ENCODE data around the gene ZNF503.

Gene ZNF503

GRCh38 chr10:75441682-75442081, 40.1 kb upstream of the ZNF503 start:
- Histone ChIP-seq H2BK5ac (ENCODE audit: low read depth, low read length, poor library complexity) (no peak overlapping the region), H3K9me3 (ENCODE audit: insufficient read depth, low read depth, low read length) (no peaks in the 10 kb centered on the region), H3K27me3 (ENCODE audit: insufficient read depth, low read length) (no peaks in the 10 kb centered on the region), H3K18ac (ENCODE audit: low read length) (no peak overlapping the region), H3K27ac (ENCODE audit: low read depth, low read length) (no peak overlapping the region), H3K23ac (ENCODE audit: low read length) (no peak overlapping the region), H3K4me3 (ENCODE audit: low read depth, low read length) (no peak overlapping the region), H3K79me2 (ENCODE audit: control insufficient read depth, insufficient read depth, low read length, poor library complexity) (no peaks in the 10 kb centered on the region), H3K79me1 (ENCODE audit: low read length) (no peaks in the 10 kb centered on the region), H3K4ac (ENCODE audit: low read depth, low read length) (no peak overlapping the region), H2AK5ac (ENCODE audit: low read length) (no peak overlapping the region), H4K8ac (ENCODE audit: low read depth, low read length) (no peak overlapping the region), H3K14ac (ENCODE audit: low read length) (no peak overlapping the region), H2BK120ac (ENCODE audit: insufficient read depth, low read length, poor library complexity) (no peak overlapping the region), H2BK12ac (ENCODE audit: low read length) (no peak overlapping the region), H3K4me1 (ENCODE audit: control insufficient read depth in 1 of 2, insufficient read depth in 2 of 2, low read length in 2 of 2) (no peaks in the 10 kb centered on the region), H4K12ac (ENCODE audit: low read depth, low read length) (no peak overlapping the region), H3K4me2 (ENCODE audit: low read length) (no peak overlapping the region), H3K9ac (ENCODE audit: low read length) (no peak overlapping the region), H3K36me3 (ENCODE audit: control insufficient read depth in 1 of 2, insufficient read depth in 2 of 2, low read length in 2 of 2) (no peaks in the 10 kb centered on the region), H2AFZ (ENCODE audit: insufficient read depth, low read length, poor library complexity) (no peak overlapping the region), H4K91ac (ENCODE audit: low read depth, low read length) (no peak overlapping the region)
- DNase-seq: no peak

DNA sequence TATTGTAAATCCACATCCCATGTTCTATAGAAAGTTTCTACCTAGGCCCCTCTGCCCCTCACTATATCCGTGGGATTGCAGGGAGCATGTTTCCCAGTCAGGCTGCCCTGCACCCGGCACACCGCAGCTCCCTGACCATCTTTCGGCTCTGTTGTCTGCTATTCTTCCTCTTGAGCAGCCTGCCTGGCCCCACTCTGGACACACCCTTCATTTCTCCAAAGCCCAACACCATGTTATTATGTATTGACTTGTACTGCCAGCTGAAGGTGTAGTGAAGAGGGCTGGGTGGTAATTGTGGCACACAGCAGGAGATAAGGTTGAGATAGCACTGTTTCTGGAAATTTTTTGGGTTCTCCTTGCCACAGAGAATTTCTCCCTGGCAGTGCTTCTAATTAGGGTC, 39.6 kb upstream of the ZNF503 start:
- no peaks in the 10 kb centered on the region for H3K4me1 ChIP-seq (ENCODE audit: control insufficient read depth in 1 of 2, insufficient read depth in 2 of 2, low read length in 2 of 2)
- WGBS (ENCODE audit: extremely low coverage, insufficient coverage, insufficient read length): no CpG with 5 or more reads among the region's 4 CpGs
- no peak overlapping the region for H4K91ac ChIP-seq (ENCODE audit: low read depth, low read length)
- H2BK120ac ChIP-seq (ENCODE audit: insufficient read depth, low read length, poor library complexity): no peak overlapping the region
- no peak overlapping the region for H4K12ac ChIP-seq (ENCODE audit: low read depth, low read length)
- H3K4me3 ChIP-seq (ENCODE audit: low read depth, low read length): no peak overlapping the region
- no peak overlapping the region for H4K8ac ChIP-seq (ENCODE audit: low read depth, low read length)
- H3K36me3 ChIP-seq (ENCODE audit: control insufficient read depth in 1 of 2, insufficient read depth in 2 of 2, low read length in 2 of 2): no peaks in the 10 kb centered on the region
- no peak overlapping the region for H3K18ac ChIP-seq (ENCODE audit: low read length)
- H2BK12ac ChIP-seq (ENCODE audit: low read length): no peak overlapping the region
- DNase-seq: no peak
- H3K9me3 ChIP-seq (ENCODE audit: insufficient read depth, low read depth, low read length): no peaks in the 10 kb centered on the region
- no peak overlapping the region for H3K4ac ChIP-seq (ENCODE audit: low read depth, low read length)
- no peak overlapping the region for H3K4me2 ChIP-seq (ENCODE audit: low read length)
- no peak overlapping the region for H2BK5ac ChIP-seq (ENCODE audit: low read depth, low read length, poor library complexity)
- no peak overlapping the region for H3K27ac ChIP-seq (ENCODE audit: low read depth, low read length)
- no peaks in the 10 kb centered on the region for H3K27me3 ChIP-seq (ENCODE audit: insufficient read depth, low read length)
- H3K9ac ChIP-seq (ENCODE audit: low read length): no peak overlapping the region
- H3K79me2 ChIP-seq (ENCODE audit: control insufficient read depth, insufficient read depth, low read length, poor library complexity): no peaks in the 10 kb centered on the region
- H3K23ac ChIP-seq (ENCODE audit: low read length): no peak overlapping the region
- no peak overlapping the region for H3K14ac ChIP-seq (ENCODE audit: low read length)
- no peaks in the 10 kb centered on the region for H3K79me1 ChIP-seq (ENCODE audit: low read length)
- H2AK5ac ChIP-seq (ENCODE audit: low read length): no peak overlapping the region
- H2AFZ ChIP-seq (ENCODE audit: insufficient read depth, low read length, poor library complexity): no peak overlapping the region

GRCh38 chr10:75440271-75440793, 38.8 kb upstream of the ZNF503 start:
- no peak overlapping the region for H2BK5ac ChIP-seq (ENCODE audit: low read depth, low read length, poor library complexity)
- no peak overlapping the region for H4K91ac ChIP-seq (ENCODE audit: low read depth, low read length)
- H3K18ac ChIP-seq (ENCODE audit: low read length): no peak overlapping the region
- WGBS (ENCODE audit: extremely low coverage, insufficient coverage, insufficient read length): no CpG with 5 or more reads among the region's 4 CpGs
- H2BK120ac ChIP-seq (ENCODE audit: insufficient read depth, low read length, poor library complexity): no peak overlapping the region
- H3K4me1 ChIP-seq (ENCODE audit: control insufficient read depth in 1 of 2, insufficient read depth in 2 of 2, low read length in 2 of 2): no peaks in the 10 kb centered on the region
- H3K4me3 ChIP-seq (ENCODE audit: low read depth, low read length): no peak overlapping the region
- no peaks in the 10 kb centered on the region for H3K36me3 ChIP-seq (ENCODE audit: control insufficient read depth in 1 of 2, insufficient read depth in 2 of 2, low read length in 2 of 2)
- no peak overlapping the region for H2AFZ ChIP-seq (ENCODE audit: insufficient read depth, low read length, poor library complexity)
- no peak overlapping the region for H3K14ac ChIP-seq (ENCODE audit: low read length)
- H3K4ac ChIP-seq (ENCODE audit: low read depth, low read length): no peak overlapping the region
- no peak for DNase-seq
- H3K9me3 ChIP-seq (ENCODE audit: insufficient read depth, low read depth, low read length): no peaks in the 10 kb centered on the region
- H3K79me2 ChIP-seq (ENCODE audit: control insufficient read depth, insufficient read depth, low read length, poor library complexity): no peaks in the 10 kb centered on the region
- H3K4me2 ChIP-seq (ENCODE audit: low read length): no peak overlapping the region
- H2AK5ac ChIP-seq (ENCODE audit: low read length): no peak overlapping the region
- H3K23ac ChIP-seq (ENCODE audit: low read length): no peak overlapping the region
- no peak overlapping the region for H2BK12ac ChIP-seq (ENCODE audit: low read length)
- H3K9ac ChIP-seq (ENCODE audit: low read length): no peak overlapping the region
- H3K79me1 ChIP-seq (ENCODE audit: low read length): no peaks in the 10 kb centered on the region
- H3K27ac ChIP-seq (ENCODE audit: low read depth, low read length): no peak overlapping the region
- H4K12ac ChIP-seq (ENCODE audit: low read depth, low read length): no peak overlapping the region
- no peak overlapping the region for H4K8ac ChIP-seq (ENCODE audit: low read depth, low read length)
- no peaks in the 10 kb centered on the region for H3K27me3 ChIP-seq (ENCODE audit: insufficient read depth, low read length)

DNA sequence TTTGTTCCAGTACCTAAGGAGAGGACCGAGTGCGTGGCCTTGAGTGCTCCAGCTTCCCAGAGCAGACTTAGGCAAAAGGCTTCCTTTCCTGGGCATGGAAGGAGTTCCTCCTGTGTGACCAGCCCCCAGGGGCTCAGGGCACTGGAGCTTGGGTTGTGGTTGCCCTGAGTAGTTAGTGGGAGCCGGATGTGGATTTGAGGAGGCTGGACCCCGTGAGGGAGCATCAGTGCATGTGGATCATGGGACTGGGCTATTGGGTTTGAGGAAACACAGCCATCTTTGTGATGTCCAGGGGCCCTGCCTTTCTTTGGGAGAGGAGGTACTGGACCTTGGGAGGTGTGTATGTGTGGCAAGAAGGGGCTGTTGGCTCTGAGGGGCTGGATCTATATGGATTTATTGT, 38.2 kb upstream of the ZNF503 start:
- H3K79me1 ChIP-seq (ENCODE audit: low read length): no peaks in the 10 kb centered on the region
- no peak overlapping the region for H3K4ac ChIP-seq (ENCODE audit: low read depth, low read length)
- H2BK12ac ChIP-seq (ENCODE audit: low read length): no peak overlapping the region
- H3K27ac ChIP-seq (ENCODE audit: low read depth, low read length): no peak overlapping the region
- no peak overlapping the region for H4K91ac ChIP-seq (ENCODE audit: low read depth, low read length)
- H3K9ac ChIP-seq (ENCODE audit: low read length): no peak overlapping the region
- no peak overlapping the region for H2BK120ac ChIP-seq (ENCODE audit: insufficient read depth, low read length, poor library complexity)
- no peak overlapping the region for H4K8ac ChIP-seq (ENCODE audit: low read depth, low read length)
- H3K4me2 ChIP-seq (ENCODE audit: low read length): no peak overlapping the region
- no peak overlapping the region for H2AFZ ChIP-seq (ENCODE audit: insufficient read depth, low read length, poor library complexity)
- no peak overlapping the region for H3K14ac ChIP-seq (ENCODE audit: low read length)
- H4K12ac ChIP-seq (ENCODE audit: low read depth, low read length): no peak overlapping the region
- H2AK5ac ChIP-seq (ENCODE audit: low read length): no peak overlapping the region
- H2BK5ac ChIP-seq (ENCODE audit: low read depth, low read length, poor library complexity): no peak overlapping the region
- no peak overlapping the region for H3K4me3 ChIP-seq (ENCODE audit: low read depth, low read length)
- no peaks in the 10 kb centered on the region for H3K9me3 ChIP-seq (ENCODE audit: insufficient read depth, low read depth, low read length)
- H3K79me2 ChIP-seq (ENCODE audit: control insufficient read depth, insufficient read depth, low read length, poor library complexity): no peaks in the 10 kb centered on the region
- no peaks in the 10 kb centered on the region for H3K27me3 ChIP-seq (ENCODE audit: insufficient read depth, low read length)
- no peak for DNase-seq
- H3K18ac ChIP-seq (ENCODE audit: low read length): no peak overlapping the region
- no peaks in the 10 kb centered on the region for H3K4me1 ChIP-seq (ENCODE audit: control insufficient read depth in 1 of 2, insufficient read depth in 2 of 2, low read length in 2 of 2)
- H3K36me3 ChIP-seq (ENCODE audit: control insufficient read depth in 1 of 2, insufficient read depth in 2 of 2, low read length in 2 of 2): no peaks in the 10 kb centered on the region
- no peak overlapping the region for H3K23ac ChIP-seq (ENCODE audit: low read length)
- whole genome bisulfite sequencing (ENCODE audit: extremely low coverage, insufficient coverage, insufficient read length): no CpG with 5 or more reads among the region's 4 CpGs
